Measurements from ENCODE around the gene SPHK2.

GRCh38 chr19:48638831-48639381, 19.6 kb downstream of the SPHK2 start:
- no peak for TF ChIP-seq CTCF (tag by site-specific recombination; IDR thresholded peaks at IDR 0.05)
- no peak for TF ChIP-seq ZNF776 (tag by site-specific recombination; IDR thresholded peaks at IDR 0.05; ENCODE audit: borderline replicate concordance)
- TF ChIP-seq REST (tag by site-specific recombination; IDR thresholded peaks at IDR 0.05): no peak
- TF ChIP-seq, protein P1, sequence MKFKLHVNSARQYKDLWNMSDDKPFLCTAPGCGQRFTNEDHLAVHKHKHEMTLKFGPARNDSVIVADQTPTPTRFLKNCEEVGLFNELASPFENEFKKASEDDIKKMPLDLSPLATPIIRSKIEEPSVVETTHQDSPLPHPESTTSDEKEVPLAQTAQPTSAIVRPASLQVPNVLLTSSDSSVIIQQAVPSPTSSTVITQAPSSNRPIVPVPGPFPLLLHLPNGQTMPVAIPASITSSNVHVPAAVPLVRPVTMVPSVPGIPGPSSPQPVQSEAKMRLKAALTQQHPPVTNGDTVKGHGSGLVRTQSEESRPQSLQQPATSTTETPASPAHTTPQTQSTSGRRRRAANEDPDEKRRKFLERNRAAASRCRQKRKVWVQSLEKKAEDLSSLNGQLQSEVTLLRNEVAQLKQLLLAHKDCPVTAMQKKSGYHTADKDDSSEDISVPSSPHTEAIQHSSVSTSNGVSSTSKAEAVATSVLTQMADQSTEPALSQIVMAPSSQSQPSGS (tag by site-specific recombination; IDR thresholded peaks at IDR 0.05; ENCODE audit: low read depth): peak; percentile 88
- no peak for TF ChIP-seq ZFP3 (tag by site-specific recombination; IDR thresholded peaks at IDR 0.05; ENCODE audit: low read depth)
- no peak for TF ChIP-seq ZNF121 (tag by site-specific recombination; IDR thresholded peaks at IDR 0.05)
- no peak for TF ChIP-seq ZNF555 (tag by site-specific recombination; conservative IDR thresholded peaks at IDR 0.05)
- no peak for TF ChIP-seq ZNF239 (tag by site-specific recombination; IDR thresholded peaks at IDR 0.05)
- TF ChIP-seq KLF1 (tag by site-specific recombination; IDR thresholded peaks at IDR 0.05): peak; percentile 79
- no peak for TF ChIP-seq ELK4 (IDR thresholded peaks at IDR 0.05; ENCODE audit: borderline replicate concordance, low read depth, low read length)
- TF ChIP-seq ZNF175 (tag by site-specific recombination; IDR thresholded peaks at IDR 0.05): no peak
- no peak for TF ChIP-seq RBAK (tag by site-specific recombination; IDR thresholded peaks at IDR 0.05)

Measured in HEK293 (cell line).